OCI-LY1 (cell line): ENCODE measurements around the gene CAT.

Source experiments
- H2AFZ ChIP-seq: fragments of 200-600 bp; sonication (generic), shearing (Covaris generic); 2 replicates; pipeline ENCODE4 v1.6.0; 2014; ENCODE audit warnings: antibody characterized with exemption, mild to moderate bottlenecking, low read length
- H3F3A ChIP-seq: fragments of 200-600 bp; sonication (generic), shearing (Covaris generic); 2 replicates; pipeline ENCODE4 v1.6.0; 2014; ENCODE audit warnings: mild to moderate bottlenecking, antibody characterized with exemption, low read length, moderate library complexity; ENCODE audit not compliant: insufficient read depth
- H3K27ac ChIP-seq: fragments of 200-600 bp; sonication (generic); 2 replicates; pipeline ENCODE4 v1.5.1; 2014; ENCODE audit warnings: low read length, mixed run types, mild to moderate bottlenecking, low read depth; ENCODE audit not compliant: poor library complexity, severe bottlenecking
- H3K27me3 ChIP-seq: fragments of 200-600 bp; sonication (generic); 2 replicates; pipeline ENCODE4 v1.6.0; 2014; ENCODE audit warnings: antibody characterized with exemption, mild to moderate bottlenecking, low read length, moderate library complexity; ENCODE audit not compliant: insufficient read depth
- H3K36me3 ChIP-seq: fragments of 200-600 bp; sonication (generic); 2 replicates; pipeline ENCODE4 v1.6.1; 2014; ENCODE audit warnings: mild to moderate bottlenecking, antibody characterized with exemption, low read length, moderate library complexity, mixed read lengths; ENCODE audit not compliant: insufficient read depth
- H3K4me1 ChIP-seq: fragments of 200-600 bp; sonication (generic); 2 replicates; pipeline ENCODE4 v1.5.1; 2014; ENCODE audit warnings: mild to moderate bottlenecking, low read length, moderate library complexity; ENCODE audit not compliant: insufficient read depth, severe bottlenecking
- H3K4me2 ChIP-seq: fragments of 200-600 bp; sonication (generic), shearing (Covaris generic); 2 replicates; pipeline ENCODE4 v1.6.1; 2014; ENCODE audit warnings: low read length
- H3K4me3 ChIP-seq: fragments of 200-600 bp; sonication (generic); 2 replicates; pipeline ENCODE4 v1.5.1; 2014; ENCODE audit warnings: low read length, low read depth, mild to moderate bottlenecking, mixed read lengths; ENCODE audit not compliant: poor library complexity, severe bottlenecking
- H3K79me2 ChIP-seq: fragments of 200-600 bp; shearing (Covaris generic); 2 replicates; pipeline ENCODE4 v1.6.1; 2016; ENCODE audit warnings: mixed run types, low read length, mixed read lengths; ENCODE audit not compliant: insufficient read depth
- H3K9ac ChIP-seq: fragments of 200-600 bp; sonication (generic), shearing (Covaris generic); 2 replicates; pipeline ENCODE4 v1.6.1; 2014; ENCODE audit warnings: mild to moderate bottlenecking, low read length, mixed read lengths
- H3K9me2 ChIP-seq: fragments of 200-600 bp; sonication (generic), shearing (Covaris generic); 2 replicates; pipeline ENCODE4 v1.6.1; 2014; ENCODE audit warnings: low read depth, mild to moderate bottlenecking, low read length, mixed read lengths
- H3K9me3 ChIP-seq: fragments of 200-600 bp; shearing (Covaris generic); 2 replicates; pipeline ENCODE4 v1.6.1; 2014; ENCODE audit warnings: low read length, mixed read lengths
- H4K20me1 ChIP-seq: fragments of 200-600 bp; sonication (generic), shearing (Covaris generic); 2 replicates; pipeline ENCODE4 v1.6.0; 2016; ENCODE audit warnings: mild to moderate bottlenecking, low read length; ENCODE audit not compliant: insufficient read depth
- EZH2 ChIP-seq: fragments of 200-600 bp; sonication (generic), shearing (Covaris generic); IDR thresholded peaks from 2 replicates; pipeline ENCODE4 v1.8.0; 2017; ENCODE audit warnings: borderline replicate concordance, mixed run types, mild to moderate bottlenecking, antibody characterized with exemption, low read length, moderate library complexity, mixed read lengths
- TF ChIP-seq, protein P1 (sequence below): fragments of 200-600 bp; sonication (generic), shearing (Covaris generic); IDR thresholded peaks from 2 replicates; pipeline ENCODE4 v1.5.1; 2017; ENCODE audit warnings: mild to moderate bottlenecking, antibody characterized with exemption, low read length, moderate library complexity, mixed read lengths

Gene CAT

DNA sequence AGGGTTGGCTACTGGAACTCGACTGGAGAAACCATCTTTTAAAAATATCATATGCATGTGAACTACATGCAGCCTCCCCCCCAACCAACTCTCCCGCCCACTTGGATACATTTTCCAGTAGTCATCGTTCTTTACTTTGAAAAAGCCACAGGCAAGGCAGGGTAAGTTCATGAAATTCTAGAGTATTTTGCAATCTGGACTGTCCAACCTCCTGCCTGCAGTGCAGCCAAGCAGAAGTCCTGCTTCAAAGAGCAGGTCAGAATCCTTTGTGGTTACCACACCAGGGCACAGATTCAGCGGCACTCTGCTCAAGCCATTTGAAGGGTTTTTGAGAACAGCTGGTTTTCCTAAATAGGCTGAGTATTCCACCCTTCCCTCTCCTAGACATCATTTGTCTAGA is 62.8 kb downstream of the CAT start:
- H3K9me3 ChIP-seq, result no peaks in the 10 kb centered on the region
- no peaks in the 10 kb centered on the region for H3K4me1 ChIP-seq
- no peaks in the 10 kb centered on the region for H3K27me3 ChIP-seq
- H3K9ac ChIP-seq, result no peak overlapping the region
- no peaks in the 10 kb centered on the region for H3F3A ChIP-seq
- no peaks in the 10 kb centered on the region for H3K36me3 ChIP-seq
- H3K4me2 ChIP-seq, result no peak overlapping the region
- H3K9me2 ChIP-seq, result no peaks in the 10 kb centered on the region
- TF ChIP-seq, protein P1, sequence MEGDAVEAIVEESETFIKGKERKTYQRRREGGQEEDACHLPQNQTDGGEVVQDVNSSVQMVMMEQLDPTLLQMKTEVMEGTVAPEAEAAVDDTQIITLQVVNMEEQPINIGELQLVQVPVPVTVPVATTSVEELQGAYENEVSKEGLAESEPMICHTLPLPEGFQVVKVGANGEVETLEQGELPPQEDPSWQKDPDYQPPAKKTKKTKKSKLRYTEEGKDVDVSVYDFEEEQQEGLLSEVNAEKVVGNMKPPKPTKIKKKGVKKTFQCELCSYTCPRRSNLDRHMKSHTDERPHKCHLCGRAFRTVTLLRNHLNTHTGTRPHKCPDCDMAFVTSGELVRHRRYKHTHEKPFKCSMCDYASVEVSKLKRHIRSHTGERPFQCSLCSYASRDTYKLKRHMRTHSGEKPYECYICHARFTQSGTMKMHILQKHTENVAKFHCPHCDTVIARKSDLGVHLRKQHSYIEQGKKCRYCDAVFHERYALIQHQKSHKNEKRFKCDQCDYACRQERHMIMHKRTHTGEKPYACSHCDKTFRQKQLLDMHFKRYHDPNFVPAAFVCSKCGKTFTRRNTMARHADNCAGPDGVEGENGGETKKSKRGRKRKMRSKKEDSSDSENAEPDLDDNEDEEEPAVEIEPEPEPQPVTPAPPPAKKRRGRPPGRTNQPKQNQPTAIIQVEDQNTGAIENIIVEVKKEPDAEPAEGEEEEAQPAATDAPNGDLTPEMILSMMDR, result no peak
- no peak for TF ChIP-seq EZH2
- H3K4me3 ChIP-seq, result no peak overlapping the region
- no peaks in the 10 kb centered on the region for H4K20me1 ChIP-seq
- no peak overlapping the region for H2AFZ ChIP-seq
- no peaks in the 10 kb centered on the region for H3K79me2 ChIP-seq
- H3K27ac ChIP-seq, result no peak overlapping the region

- H3K27ac ChIP-seq, result no peak overlapping the region
Observed at GRCh38 chr11:34501949-34502348, 63.2 kb downstream of the CAT start.

GRCh38 chr11:34502949-34503348 is 64.2 kb downstream of the CAT start:
- TF ChIP-seq, protein P1, result no peak
- no peak for TF ChIP-seq EZH2
- Histone ChIP-seq H2AFZ (no peak overlapping the region), H3K79me2 (no peaks in the 10 kb centered on the region), H3K9me2 (no peaks in the 10 kb centered on the region), H3K4me3 (no peak overlapping the region), H3K9me3 (no peaks in the 10 kb centered on the region), H3K4me1 (no peaks in the 10 kb centered on the region), H3K4me2 (no peak overlapping the region), H4K20me1 (no peaks in the 10 kb centered on the region), H3K27me3 (no peaks in the 10 kb centered on the region), H3K36me3 (no peaks in the 10 kb centered on the region), H3K27ac (no peak overlapping the region), H3F3A (no peaks in the 10 kb centered on the region), H3K9ac (no peak overlapping the region)

More at GRCh38 chr11:34501949-34502348, 63.2 kb downstream of the CAT start:
- no peaks in the 10 kb centered on the region for H3K4me1 ChIP-seq
- H3K9ac ChIP-seq, result no peak overlapping the region
- H3K4me3 ChIP-seq, result no peak overlapping the region
- no peaks in the 10 kb centered on the region for H3K9me2 ChIP-seq
- H3K9me3 ChIP-seq, result no peaks in the 10 kb centered on the region
- no peaks in the 10 kb centered on the region for H3F3A ChIP-seq
- H4K20me1 ChIP-seq, result no peaks in the 10 kb centered on the region
- H2AFZ ChIP-seq, result no peak overlapping the region
- H3K27me3 ChIP-seq, result no peaks in the 10 kb centered on the region
- H3K79me2 ChIP-seq, result no peaks in the 10 kb centered on the region
- H3K36me3 ChIP-seq, result no peaks in the 10 kb centered on the region
- H3K4me2 ChIP-seq, result no peak overlapping the region
- TF ChIP-seq EZH2, result no peak
- TF ChIP-seq, protein P1, result no peak
